Dermis blood vessel endothelial cell (primary cell): ENCODE results near the gene CLDN6. TPM values are rescaled to one million over a fixed set of nuclear protein-coding genes. Genes with fewer than 3 reads are reported as not detected.
A peak's percentile ranks its signal among the peaks of the same experiment; 100 is the strongest.
"Not testable (repeated sequence)": the region's sequence is repeated elsewhere in the genome, so short reads cannot be mapped to it uniquely, and the experiment has no call there.

Source experiments
- DNase-seq: peaks from one replicate; pipeline ENCODE4 v3.0.0; 2010
- total RNA-seq: library from RNA; depleted of rRNA; stranded (reverse); fragments of >200 nt; gene quantifications from 2 replicates; pipeline ENCODE4 v1.2.3, GENCODE V29; 2014

Gene CLDN6
- total RNA-seq, result not detected in 2 replicates

DNA sequence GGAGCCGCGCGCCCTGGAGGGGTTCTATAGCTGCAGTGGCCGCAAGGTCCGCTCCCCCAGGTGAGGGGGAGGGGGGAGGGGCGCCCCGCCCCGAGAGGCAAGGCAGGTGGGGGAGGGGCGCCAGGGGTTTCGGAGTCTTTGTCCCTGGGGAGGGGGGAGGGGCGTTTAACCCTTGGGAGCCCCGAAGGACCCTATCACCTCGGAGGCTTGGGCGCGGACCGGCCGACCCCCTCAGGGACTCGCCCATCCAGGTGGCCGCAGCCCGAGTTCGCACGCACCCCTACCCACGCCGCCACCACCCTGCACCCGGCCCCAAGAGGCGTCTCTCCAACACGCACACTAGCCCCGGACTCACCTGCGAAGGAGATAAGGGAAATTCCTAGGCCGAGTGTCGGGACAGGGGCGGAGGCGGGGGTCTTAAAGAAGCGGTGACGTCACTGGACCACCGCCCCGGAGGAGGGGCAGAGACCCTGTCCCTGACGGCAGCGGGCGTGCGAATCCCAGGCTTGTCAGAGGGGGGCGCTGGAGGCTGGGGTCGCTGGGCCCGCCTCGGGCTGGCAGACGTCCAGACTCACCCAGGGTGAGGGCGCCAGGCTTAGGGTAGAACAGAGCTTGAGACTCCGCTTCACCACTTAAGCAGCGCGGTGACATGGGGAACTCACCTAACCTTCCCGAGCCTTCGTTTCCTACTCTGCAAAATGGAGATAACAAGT is at the start of gene CLDN6:
Gene CLDN6 (minus strand): TSS at position 390 of the 713 bp plus-strand sequence. CDS start 2,162 bp downstream, outside the sequence.
- peak; percentile 40 for DNase-seq

GRCh38 chr16:3066440-3066748 is 48.4 kb upstream of the CLDN6 start:
- no peak for DNase-seq

- no peak for DNase-seq
Observed at GRCh38 chr16:3065742-3066439, 47.9 kb upstream of the CLDN6 start.

DNA sequence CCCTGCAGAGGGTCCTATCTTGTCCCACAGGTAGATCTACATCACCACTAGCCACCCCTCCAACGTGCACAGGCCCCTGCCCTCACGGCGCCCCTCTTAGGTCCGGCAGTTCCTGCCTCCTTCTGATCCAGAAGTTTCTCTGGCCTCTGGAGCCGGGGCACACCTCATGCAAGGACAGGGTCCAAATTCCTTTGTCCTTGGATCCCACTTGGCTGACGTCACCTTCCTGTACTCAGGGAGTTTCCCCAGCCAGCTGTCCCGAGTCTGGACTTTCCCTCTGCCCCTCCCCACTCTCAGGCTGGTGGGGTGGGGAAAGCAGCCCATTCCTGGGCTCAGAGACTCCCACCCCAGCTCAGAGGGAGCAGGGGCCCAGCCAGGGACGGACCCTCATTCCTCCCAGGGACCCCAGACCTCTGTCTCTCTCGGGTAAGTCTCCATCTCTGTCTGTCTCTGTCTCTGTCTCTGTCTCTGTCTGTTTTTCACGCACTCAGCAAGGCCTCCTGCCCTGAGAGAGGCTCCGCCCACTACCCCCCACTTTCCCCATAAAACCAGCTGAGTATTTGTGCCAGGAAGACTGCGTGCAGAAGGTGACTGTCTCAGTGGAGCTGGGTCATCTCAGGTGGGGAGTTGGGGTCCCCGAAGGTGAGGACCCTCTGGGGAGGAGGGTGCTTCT is 47.2 kb upstream of the CLDN6 start, which contains the start of gene IL32:
Gene IL32 (plus strand): TSS at position 572 of the 673 bp plus-strand sequence. CDS start 172 bp downstream, outside the sequence.
- DNase-seq, result peak; percentile 94

- no peak for DNase-seq
Observed at GRCh38 chr16:3063625-3064386, 45.8 kb upstream of the CLDN6 start.

DNA sequence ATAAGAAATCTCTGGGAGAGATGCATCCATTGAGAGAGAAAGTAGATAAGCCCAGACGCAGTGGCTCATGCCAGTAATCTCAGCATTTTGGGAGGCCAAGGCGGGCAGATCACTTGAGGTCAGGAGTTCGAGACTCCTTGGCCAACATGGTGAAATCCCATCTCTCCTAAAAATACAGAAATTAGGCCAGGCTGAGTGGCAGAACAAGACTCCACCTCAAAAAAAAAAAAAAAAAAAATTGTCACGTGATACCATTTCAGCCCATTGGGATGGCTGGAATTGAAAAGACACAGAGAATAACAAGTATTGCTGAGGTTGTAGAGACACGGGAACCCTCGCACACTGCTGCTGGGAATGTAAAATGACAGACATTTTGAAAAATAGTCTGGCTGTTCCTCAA is 44.6 kb upstream of the CLDN6 start:
- no peak for DNase-seq

GRCh38 chr16:3060339-3061127 is 42.5 kb upstream of the CLDN6 start:
- no peak for DNase-seq

DNA sequence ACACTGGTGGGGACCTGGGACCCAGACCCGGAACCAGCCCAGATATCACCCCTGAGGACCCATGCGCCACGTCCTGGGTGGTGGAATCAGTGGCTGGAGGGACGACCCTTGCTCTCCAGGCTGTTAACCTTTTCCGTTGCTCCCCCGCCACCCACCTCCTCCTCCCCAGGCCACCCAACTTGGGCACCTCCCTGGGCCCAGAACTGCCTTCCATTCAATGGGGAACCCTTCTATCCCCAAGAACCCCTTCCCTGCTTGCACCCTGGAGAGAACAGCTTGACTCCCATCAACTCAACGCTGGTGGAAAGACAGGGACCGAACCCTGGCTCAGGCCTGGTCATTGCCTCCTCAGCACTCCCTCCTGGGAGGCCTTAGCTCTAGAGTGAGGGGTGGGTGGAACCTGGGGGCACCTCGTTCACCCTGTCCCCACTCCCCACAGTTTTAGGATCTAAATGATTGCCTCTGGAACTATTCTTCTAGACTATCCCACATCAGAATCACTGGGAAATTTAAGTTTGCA is 41.8 kb upstream of the CLDN6 start:
- no peak for DNase-seq

DNA sequence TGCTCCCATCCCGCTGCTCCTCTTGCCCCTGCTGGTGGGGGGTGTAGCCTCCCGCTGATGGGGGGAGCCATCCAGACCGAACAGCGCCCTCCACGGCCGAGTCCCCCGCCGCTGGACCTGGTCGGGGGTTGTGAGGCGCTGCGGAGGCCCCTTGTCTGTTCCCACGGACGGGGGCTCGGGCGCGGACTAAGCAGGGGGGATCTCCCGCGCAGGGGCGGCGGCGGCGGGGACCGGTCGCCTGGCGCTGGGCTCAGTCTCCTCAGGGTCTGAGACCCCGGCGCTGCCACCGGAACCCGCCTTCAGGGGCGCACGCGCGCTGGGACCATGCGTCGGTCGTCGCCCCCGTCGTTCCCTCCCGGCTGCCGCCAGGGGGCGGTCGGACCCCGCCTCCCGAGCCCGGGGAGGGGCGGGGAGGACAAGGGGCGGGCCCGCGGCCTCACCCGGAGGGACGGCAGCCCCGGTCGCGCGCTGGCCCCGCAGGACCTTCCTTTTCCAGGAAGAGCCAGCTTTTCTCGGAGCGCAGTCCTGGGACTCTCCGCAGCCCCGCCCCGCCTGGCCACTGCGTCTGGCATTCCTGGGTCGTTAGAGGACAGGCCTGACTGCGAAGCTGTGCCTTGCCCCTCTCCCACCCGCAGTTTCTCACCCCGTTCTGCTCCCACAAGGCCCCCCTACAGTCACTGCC is 41.2 kb upstream of the CLDN6 start:
- peak; percentile 88 for DNase-seq

- DNase-seq, result peak; percentile 54
Observed at GRCh38 chr16:3058139-3059030, 40.4 kb upstream of the CLDN6 start.

DNA sequence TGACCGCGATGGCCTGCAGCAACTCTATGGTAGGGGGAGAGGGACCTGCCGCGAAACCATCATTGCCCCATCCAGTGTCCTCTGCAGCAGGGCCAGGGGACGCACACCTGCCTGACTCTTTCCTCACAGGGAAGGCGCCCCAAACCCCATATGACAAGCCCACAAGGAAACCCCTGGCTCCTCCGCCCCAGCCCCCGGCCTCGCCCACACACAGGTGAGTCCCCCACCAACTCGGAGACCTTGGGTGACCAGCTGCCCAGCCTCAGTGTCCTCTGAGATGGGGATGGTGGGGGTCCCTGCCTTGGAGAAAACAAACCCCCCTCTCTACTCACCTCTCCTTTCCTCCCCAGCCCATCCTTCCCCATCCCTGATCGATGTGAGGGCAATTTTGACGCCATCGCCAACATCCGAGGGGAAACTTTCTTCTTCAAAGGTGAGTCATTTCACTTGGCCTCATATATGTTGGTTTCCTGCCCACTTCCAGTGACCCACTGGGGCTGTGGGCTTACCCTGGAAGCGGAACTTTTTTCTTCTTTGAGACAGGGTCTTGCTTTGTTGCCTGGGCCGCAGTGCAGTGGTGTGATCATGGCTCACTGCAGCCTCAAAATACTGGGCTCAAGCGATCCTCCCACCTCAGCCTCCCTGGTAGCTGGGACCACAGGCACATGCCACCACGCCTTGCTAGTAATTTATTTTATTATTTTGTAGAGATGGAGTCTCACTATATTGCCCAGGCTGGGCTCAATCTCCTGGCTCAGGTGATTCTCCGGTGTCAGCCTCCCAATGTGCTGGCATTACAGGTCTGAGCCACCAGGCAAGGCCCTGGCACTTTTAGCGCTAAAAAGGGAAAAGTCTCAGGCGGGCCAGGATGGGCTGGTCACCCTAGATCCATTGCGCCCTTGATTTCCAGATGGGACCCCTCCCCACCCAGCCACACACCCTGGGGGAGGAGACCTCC is 39.5 kb upstream of the CLDN6 start:
- no peak for DNase-seq

- no peak for DNase-seq
Observed at GRCh38 chr16:3056336-3057180, 38.6 kb upstream of the CLDN6 start.

GRCh38 chr16:3055734-3056115 is 37.7 kb upstream of the CLDN6 start:
- DNase-seq, result not testable (repeated sequence)

DNA sequence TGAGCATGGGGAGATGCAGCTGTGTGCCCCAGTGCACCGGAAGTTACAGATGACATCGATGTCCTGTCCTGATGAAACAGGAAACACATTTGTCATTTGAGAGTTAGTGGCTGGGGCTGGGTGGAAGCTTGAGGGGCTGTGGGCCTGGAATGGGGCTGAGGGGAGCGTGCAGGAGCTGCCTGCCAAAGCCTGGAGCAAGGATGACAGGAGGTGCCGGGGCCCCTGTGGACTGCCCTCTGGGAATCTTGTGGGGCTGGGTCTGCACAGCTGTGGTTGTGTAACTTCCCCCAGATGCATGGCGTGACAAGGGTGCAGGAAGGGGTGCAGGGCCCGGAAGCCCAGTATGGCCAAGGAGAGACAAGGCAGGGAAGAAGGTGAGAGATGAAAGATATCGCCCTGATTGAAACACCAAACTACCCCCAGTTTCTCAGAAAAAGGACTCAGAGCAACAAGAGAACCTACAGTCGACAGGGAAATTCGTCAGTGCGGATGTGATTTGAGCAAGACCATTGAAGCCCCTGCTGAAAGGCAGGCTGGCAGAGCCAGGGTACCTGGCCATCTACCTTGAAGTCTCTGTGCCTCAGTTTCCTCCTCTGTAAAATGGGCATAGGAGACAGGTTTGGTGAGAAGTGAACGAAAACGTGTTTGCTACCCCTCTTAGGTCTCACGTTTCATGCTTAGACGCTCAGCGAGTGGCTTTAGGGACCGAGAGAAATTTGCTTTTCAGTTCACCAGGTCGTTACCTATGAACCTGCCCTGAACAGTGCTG is 37.2 kb upstream of the CLDN6 start:
- DNase-seq, result no peak

DNA sequence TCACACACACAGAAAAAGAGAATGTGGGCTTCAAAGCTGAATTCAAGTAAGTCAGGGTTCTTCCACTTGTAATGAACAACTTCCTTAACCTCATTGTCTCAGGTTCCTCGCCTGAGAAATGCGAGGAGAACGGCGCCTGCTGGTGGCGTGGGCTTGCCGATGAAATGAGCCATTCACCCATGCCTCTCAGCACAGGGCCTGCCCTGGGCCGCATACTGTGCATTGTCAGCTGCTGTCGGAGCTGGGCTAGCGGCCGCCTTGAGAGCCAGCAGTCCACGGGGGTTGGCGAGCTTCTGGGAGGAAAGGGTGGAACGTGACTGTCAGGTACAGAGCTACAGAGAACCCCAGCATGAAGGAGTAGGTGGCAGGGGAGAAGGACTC is 35.3 kb upstream of the CLDN6 start:
- not testable (repeated sequence) for DNase-seq

DNA sequence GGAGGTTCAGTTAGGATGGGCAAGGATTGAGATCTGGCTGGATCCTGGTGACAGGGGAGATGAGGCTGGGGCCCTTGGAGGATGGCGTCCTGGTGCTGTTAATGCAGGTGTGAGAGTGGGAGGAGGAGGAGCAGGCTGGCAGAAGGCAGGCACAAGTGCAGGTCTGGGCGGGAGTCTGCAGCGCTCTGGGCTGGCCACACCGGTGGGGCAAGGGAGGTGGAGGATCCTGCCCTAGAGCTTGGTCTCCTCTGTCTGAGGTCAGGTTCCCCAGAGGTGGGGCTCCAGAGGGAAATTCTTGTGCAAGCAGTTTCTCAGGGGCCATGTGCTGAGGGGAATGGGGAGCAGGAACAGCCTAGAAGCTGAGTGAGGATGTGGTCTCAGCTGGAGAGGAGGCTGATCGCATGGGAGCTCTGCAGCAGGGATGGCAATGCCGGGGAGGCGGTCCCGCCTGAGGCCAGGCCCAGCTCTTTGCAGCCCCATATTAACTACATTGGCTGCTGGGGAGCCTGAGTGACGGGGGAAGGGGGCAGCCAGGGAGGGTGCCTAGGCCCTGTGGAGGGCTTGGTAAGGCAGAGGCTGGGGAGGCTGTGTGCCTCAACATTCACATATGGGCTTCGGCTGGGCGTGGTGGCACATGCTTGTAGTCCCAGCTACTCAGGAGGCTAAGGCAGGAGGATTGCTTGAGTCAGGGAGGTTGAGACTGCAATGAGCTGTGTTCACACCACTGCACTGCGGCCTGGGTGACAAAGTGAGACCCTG is 34.8 kb upstream of the CLDN6 start:
- DNase-seq, result not testable (repeated sequence)
